Measurements from ENCODE around the gene CNTNAP2. TPM values are rescaled to one million over a fixed set of nuclear protein-coding genes. Genes with fewer than 3 reads are reported as not detected.
A peak's percentile ranks its signal among the peaks of the same experiment; 100 is the strongest.
"Not testable (repeated sequence)": the region's sequence is repeated elsewhere in the genome, so short reads cannot be mapped to it uniquely, and the experiment has no call there.

CNTNAP2 gene
- total and polyA plus RNA-seq, 8 donors, result 0.19 to 18.2 (median 0.56) TPM

DNA sequence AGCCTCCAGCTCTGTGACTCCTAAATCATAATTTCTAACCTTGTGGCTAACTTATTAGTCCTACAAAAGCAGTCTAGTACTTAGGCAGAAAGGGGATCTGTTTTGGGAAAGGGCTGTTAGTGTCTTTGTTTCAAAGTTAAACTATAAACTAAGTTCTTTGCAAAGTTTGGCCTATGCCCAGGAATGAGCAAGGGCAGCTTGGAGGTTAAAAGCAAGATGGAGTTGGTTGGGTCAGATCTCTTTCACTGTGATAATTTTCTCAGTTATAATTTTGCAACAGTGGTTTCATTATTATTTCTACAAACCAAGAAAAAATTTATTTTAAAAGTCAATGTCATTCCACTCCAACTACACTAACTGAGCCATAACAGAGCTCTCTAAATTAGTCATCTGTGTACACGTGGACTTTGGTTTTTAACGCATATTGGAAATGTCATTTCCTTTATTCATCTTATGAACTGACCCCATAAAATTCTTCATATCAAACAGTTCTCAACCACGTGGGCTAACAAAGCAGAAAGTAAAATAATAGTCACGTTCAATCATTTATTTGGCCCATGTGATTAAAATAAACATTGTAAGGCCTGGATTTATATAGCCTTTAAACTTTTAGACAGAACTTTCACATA, 2330.7 kb downstream of the CNTNAP2 start:
- H3K9me3 ChIP-seq, result peaks cover 9 to 20% (median 17%) of the 10 kb centered on the region in 4 donors
- H3K27ac ChIP-seq, result peak overlapping the region in 1 of 5 donors; percentile 32
- no peaks in the 10 kb centered on the region for H3K27me3 ChIP-seq
- no peak for TF ChIP-seq POLR2AphosphoS5 (IDR thresholded peaks at IDR 0.05)
- no peak for TF ChIP-seq POLR2A (IDR thresholded peaks at IDR 0.05)
- TF ChIP-seq EP300 (IDR thresholded peaks at IDR 0.05), result no peak
- TF ChIP-seq, protein P1, sequence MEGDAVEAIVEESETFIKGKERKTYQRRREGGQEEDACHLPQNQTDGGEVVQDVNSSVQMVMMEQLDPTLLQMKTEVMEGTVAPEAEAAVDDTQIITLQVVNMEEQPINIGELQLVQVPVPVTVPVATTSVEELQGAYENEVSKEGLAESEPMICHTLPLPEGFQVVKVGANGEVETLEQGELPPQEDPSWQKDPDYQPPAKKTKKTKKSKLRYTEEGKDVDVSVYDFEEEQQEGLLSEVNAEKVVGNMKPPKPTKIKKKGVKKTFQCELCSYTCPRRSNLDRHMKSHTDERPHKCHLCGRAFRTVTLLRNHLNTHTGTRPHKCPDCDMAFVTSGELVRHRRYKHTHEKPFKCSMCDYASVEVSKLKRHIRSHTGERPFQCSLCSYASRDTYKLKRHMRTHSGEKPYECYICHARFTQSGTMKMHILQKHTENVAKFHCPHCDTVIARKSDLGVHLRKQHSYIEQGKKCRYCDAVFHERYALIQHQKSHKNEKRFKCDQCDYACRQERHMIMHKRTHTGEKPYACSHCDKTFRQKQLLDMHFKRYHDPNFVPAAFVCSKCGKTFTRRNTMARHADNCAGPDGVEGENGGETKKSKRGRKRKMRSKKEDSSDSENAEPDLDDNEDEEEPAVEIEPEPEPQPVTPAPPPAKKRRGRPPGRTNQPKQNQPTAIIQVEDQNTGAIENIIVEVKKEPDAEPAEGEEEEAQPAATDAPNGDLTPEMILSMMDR (IDR thresholded peaks at IDR 0.05), result no peak
- intact Hi-C loops (cut with DNase I; ENCODE audit: low total_unique reads), result no loop called here
- DNase-seq, result peak in 1 of 2 donors; percentile 20
- H3K4me1 ChIP-seq, result peaks cover 0 to 11% (median 3%) of the 10 kb centered on the region in 4 donors
- no peak overlapping the region for H3K4me3 ChIP-seq
- WGBS, 5 donors, result 17 to 30% (median 20%) methylated on average over 4 of the region's 4 CpGs
- H3K36me3 ChIP-seq, result no peaks in the 10 kb centered on the region

GRCh38 chr7:148451526-148451925, 2334.9 kb downstream of the CNTNAP2 start:
- intact Hi-C loops (cut with DNase I; ENCODE audit: low total_unique reads); DNase-seq; H3K4me3 ChIP-seq; H3K9me3 ChIP-seq; H3K36me3 ChIP-seq; H3K27me3 ChIP-seq; H3K27ac ChIP-seq: not testable (repeated sequence)
- 71 to 79% (median 77%) methylated on average over 7 to 8 of the region's 8 CpGs for WGBS, 5 donors
- H3K4me1 ChIP-seq, result peaks cover 0 to 11% (median 3%) of the 10 kb centered on the region in 4 donors

GRCh38 chr7:148456351-148456750, 2339.8 kb downstream of the CNTNAP2 start:
- no peaks in the 10 kb centered on the region for H3K9me3 ChIP-seq
- peak in 1 of 2 donors; percentile 23 for DNase-seq
- H3K27me3 ChIP-seq, result no peaks in the 10 kb centered on the region
- no peaks in the 10 kb centered on the region for H3K36me3 ChIP-seq
- intact Hi-C loops (cut with DNase I; ENCODE audit: low total_unique reads), result no loop called here
- H3K27ac ChIP-seq, result no peak overlapping the region
- no peak for TF ChIP-seq EP300 (IDR thresholded peaks at IDR 0.05)
- no peaks in the 10 kb centered on the region for H3K4me1 ChIP-seq
- 85 to 94% (median 90%) methylated on average over 6 to 8 of the region's 8 CpGs for WGBS, 5 donors
- H3K4me3 ChIP-seq, result no peak overlapping the region

DNA sequence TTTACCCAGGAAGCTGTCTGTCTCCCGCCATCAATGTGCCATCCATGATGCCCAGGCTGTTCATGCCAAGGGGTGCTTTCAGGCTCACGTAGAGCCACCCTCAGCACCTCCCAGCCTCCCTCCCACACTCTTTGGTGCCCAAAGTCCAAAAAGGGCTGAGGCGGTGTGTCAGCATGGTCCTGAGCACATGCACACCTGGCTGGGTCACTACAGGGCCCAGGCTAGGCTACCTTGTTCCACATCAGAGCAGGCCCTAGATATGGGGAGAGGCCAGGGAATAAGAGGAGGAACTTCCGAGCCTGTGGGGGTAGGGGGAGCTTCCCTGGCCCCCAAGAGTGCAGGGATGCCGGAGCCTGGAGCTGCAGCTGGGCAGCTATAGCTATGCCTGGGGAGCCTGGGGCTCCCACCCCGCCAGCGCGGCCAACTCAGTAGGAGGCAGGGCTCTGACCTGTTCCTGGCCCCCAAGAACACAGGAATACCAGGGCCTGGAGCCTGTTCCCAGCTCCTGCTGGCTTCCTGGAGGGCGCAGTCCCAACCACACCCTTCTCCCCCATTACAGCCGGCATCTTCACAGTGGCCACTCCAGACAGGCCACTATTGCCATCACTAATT, 2340.8 kb downstream of the CNTNAP2 start:
- intact Hi-C loops (cut with DNase I; ENCODE audit: low total_unique reads), result no loop called here
- no peaks in the 10 kb centered on the region for H3K9me3 ChIP-seq
- 82 to 96% (median 88%) methylated on average over 4 to 10 of the region's 10 CpGs for WGBS, 5 donors
- H3K27me3 ChIP-seq, result no peaks in the 10 kb centered on the region
- H3K27ac ChIP-seq, result no peak overlapping the region
- no peaks in the 10 kb centered on the region for H3K4me1 ChIP-seq
- TF ChIP-seq, protein P1 (IDR thresholded peaks at IDR 0.05), result no peak
- no peak for TF ChIP-seq EP300 (IDR thresholded peaks at IDR 0.05)
- TF ChIP-seq POLR2AphosphoS5 (IDR thresholded peaks at IDR 0.05), result no peak
- no peak for TF ChIP-seq POLR2A (IDR thresholded peaks at IDR 0.05)
- H3K36me3 ChIP-seq, result no peaks in the 10 kb centered on the region
- H3K4me3 ChIP-seq, result no peak overlapping the region
- DNase-seq, result peak in 1 of 2 donors; percentile 13

GRCh38 chr7:148458263-148458662, 2341.7 kb downstream of the CNTNAP2 start:
- Histone ChIP-seq H3K36me3 (no peaks in the 10 kb centered on the region), H3K27me3 (no peaks in the 10 kb centered on the region), H3K27ac (no peak overlapping the region), H3K4me3 (no peak overlapping the region), H3K9me3 (no peaks in the 10 kb centered on the region), H3K4me1 (no peaks in the 10 kb centered on the region)
- TF ChIP-seq EP300 (IDR thresholded peaks at IDR 0.05) (no peak), POLR2AphosphoS5 (IDR thresholded peaks at IDR 0.05) (no peak)
- no peak for DNase-seq
- intact Hi-C loops (cut with DNase I; ENCODE audit: low total_unique reads), result no loop called here

Data from stomach (tissue), 9 donors.